HuH-7.5 (cell line): Measurements from ENCODE around the gene OSBP2.

Experiments used
- DNase-seq: peaks from one replicate; pipeline ENCODE4 v3.0.0; 2011; ENCODE audit warnings: low spot score

Gene OSBP2

GRCh38 chr22:30810105-30810504 is 115.4 kb downstream of the OSBP2 start:
- DNase-seq, result no peak

- DNase-seq, result no peak
Observed at GRCh38 chr22:30813936-30814335, 119.3 kb downstream of the OSBP2 start.

- no peak for DNase-seq
Observed at GRCh38 chr22:30816413-30816812, 121.7 kb downstream of the OSBP2 start.

GRCh38 chr22:30821381-30821780 is 126.7 kb downstream of the OSBP2 start:
- DNase-seq, result no peak

GRCh38 chr22:30821863-30822215 is 127.2 kb downstream of the OSBP2 start:
- no peak for DNase-seq

DNA sequence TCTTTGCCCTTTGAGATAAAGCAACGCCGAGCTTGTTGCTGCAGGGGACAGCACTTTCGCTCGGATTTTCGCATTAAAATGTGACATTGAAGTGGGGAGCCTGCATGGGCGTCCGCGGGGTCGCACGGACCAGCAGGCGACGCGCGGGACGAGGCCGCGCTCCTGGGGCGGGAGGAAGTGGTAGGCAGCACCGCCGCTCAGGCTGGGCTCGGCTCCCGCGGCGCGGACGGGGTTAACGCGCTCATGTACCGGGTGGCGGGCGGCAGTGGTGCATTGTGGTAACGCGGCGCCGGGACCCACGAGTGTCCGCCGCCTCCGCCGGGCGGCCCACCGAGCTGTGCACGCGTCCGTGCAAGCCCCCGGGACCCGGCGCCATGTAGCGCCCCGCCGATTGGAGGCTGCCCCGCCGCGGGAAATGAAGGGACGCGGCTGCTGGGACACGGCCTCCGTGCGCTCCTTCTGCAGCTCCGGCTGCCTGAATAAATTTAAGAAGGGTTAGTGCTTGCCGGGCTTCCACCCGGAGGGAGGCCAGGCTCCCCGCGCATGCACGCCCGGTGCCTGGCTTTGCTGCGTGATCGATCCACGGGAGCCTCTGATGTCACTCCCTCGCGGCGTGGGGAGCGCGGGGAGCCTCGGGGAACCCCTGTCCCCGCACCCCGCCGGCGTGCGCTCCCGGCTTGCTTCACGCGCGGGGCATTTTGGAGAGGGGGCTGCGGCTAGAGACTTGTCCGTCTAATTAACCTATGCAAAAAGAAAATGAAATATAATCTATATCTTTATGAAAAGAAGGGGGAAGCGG is 127.7 kb downstream of the OSBP2 start:
- DNase-seq, result peak; percentile 49

- peak; percentile 74 for DNase-seq
Observed at GRCh38 chr22:30823015-30823370, 128.3 kb downstream of the OSBP2 start.

DNA sequence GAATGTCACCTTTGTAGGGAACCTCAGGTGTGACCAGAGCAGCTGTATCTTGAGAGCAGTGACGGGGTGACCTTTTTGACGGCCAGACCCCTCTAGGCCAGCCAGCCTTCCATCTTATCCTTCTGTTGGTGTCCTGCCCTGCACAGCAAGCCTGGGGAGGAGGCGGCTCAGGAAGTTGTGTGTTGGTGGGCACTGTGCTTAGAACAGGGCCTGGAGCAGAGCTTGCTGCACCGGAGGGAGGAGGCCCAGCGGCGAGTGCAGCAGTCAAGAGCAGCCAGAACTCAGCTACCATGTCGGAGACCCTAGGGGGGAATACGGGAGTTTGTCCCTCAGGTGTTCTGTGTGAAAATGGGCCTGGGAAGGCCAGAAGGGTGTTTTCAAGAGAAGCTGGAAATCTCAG is 129.4 kb downstream of the OSBP2 start:
- no peak for DNase-seq

- DNase-seq, result no peak
Observed at GRCh38 chr22:30824711-30825110, 130.0 kb downstream of the OSBP2 start.

GRCh38 chr22:30825711-30826505 is 131.2 kb downstream of the OSBP2 start:
- DNase-seq, result no peak

DNA sequence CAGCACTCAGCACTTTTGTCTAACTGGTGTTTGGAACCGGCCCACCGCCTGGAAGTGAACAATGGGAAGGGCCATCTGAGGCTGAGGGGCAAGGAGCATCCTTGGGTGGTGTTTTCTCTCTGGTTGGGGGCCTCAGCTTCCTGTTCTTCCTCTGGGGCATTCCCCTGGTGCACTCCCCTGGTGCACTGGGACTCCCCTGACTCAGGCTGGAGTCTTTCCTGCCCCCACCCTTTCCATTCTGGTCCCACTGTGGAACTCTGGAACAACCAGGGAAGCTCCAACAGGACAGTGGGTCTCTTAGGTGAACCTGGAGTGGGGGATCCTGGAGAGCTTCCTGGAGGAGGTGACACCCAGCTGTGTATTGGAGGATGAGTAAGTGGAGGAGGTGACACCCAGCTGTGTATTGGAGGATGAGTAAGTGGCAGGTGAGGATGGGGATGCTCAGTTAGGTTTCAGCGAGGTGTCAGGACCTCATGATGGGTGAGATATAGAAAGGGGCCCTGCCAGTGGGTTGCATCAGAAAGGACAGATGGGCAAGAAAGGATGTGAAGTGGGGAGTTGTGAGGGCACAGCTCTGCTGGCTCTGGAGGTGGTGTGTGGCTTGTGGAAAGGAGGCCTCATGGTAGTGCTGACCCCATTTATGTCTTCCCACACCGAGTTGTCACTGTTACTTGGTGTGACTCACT is 132.1 kb downstream of the OSBP2 start:
- DNase-seq, result no peak

DNA sequence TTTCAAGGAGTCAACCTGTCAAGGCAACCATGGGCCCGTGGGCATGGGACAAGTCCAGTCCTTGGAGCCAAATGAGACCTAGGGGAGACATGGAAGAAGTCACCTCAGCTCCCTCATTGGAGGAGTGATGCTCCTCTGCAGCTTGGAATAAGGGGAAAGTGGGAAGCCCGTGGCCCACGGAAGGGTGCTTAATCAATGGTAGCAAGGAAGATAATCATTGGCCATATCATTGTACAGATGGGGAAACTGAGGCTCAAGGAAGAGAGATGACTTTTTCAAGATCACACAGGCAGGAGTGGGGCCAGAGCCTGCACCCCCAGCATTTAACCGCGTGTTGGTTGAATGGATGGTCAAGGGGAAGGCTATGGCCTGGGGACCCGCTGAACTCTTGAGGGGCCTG is 133.0 kb downstream of the OSBP2 start:
- no peak for DNase-seq

- no peak for DNase-seq
Observed at GRCh38 chr22:30828187-30829155, 133.8 kb downstream of the OSBP2 start.

- DNase-seq, result no peak
Observed at GRCh38 chr22:30829901-30830550, 135.4 kb downstream of the OSBP2 start.

GRCh38 chr22:30830907-30831306 is 136.2 kb downstream of the OSBP2 start:
- DNase-seq, result no peak

GRCh38 chr22:30832407-30832987 is 137.8 kb downstream of the OSBP2 start:
- DNase-seq, result no peak

- DNase-seq, result no peak
Observed at GRCh38 chr22:30833322-30833721, 138.6 kb downstream of the OSBP2 start.

DNA sequence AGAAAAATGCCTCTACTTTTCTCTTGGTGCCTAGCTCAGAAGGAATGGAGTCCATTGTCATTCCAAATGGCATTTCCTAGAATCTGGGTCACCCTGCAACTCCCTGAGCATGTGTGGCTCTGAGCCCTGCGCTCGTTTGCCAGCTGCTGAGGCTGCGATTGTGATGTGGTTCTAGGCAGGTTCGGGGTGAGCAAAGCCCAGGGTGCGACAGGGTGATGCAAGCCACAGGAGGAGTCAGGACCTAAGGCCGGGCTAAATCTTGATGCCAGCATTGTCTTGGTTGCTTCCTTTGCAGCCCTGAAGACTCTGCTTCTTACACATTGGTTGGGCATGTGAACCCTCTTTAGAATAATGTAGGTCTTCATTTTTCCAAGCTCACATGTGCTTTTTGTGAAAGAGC is 142.9 kb downstream of the OSBP2 start:
- no peak for DNase-seq

DNA sequence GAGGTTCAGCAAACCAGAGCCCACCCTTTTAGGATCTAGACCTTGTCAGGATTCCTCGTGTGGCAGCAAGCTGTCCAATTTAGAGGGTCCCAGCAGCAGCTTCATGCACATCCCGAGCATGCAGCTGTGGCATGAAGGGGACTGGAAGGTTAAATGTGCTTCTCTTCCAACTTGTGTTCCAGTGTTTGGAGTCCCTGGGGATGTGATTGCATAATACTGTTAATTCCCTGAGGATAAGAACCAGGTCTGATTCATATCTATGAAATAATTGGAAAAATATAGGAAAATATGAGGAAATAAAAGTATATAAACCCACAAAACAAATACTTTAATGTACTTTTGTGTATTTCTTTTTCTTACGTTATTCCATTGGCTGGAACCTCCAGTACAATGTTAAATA is 143.4 kb downstream of the OSBP2 start:
- no peak for DNase-seq

DNA sequence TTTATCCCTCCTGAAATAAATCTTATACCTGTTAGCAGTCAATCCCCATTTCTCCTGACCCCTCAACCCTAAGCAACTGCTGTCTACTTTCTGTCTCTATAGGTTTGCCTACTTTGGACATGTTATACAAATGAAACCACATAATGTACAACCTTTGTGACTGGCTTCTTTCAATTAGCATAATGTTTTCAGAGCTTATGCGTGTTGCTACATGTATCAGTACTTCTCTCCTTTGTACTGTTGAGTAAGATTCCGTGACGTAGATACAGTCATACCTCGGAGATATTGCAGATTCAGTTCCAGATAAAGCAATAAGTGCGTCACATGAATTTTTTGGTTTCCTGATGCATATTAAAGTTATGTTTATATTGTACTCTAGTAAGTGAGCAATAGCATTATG is 146.6 kb downstream of the OSBP2 start:
- DNase-seq, result no peak

GRCh38 chr22:30843245-30843644 is 148.6 kb downstream of the OSBP2 start:
- DNase-seq, result no peak
